Non-pigmented ciliary epithelial cell (primary cell): ENCODE results near the gene ZNF594.
"Not testable (repeated sequence)": the region's sequence is repeated elsewhere in the genome, so short reads cannot be mapped to it uniquely, and the experiment has no call there.

ENCODE experiments used
- DNase-seq: peaks from one replicate; pipeline ENCODE4 v3.0.0-alpha.2; 2010; ENCODE audit warnings: low read depth

The ZNF594 gene

DNA sequence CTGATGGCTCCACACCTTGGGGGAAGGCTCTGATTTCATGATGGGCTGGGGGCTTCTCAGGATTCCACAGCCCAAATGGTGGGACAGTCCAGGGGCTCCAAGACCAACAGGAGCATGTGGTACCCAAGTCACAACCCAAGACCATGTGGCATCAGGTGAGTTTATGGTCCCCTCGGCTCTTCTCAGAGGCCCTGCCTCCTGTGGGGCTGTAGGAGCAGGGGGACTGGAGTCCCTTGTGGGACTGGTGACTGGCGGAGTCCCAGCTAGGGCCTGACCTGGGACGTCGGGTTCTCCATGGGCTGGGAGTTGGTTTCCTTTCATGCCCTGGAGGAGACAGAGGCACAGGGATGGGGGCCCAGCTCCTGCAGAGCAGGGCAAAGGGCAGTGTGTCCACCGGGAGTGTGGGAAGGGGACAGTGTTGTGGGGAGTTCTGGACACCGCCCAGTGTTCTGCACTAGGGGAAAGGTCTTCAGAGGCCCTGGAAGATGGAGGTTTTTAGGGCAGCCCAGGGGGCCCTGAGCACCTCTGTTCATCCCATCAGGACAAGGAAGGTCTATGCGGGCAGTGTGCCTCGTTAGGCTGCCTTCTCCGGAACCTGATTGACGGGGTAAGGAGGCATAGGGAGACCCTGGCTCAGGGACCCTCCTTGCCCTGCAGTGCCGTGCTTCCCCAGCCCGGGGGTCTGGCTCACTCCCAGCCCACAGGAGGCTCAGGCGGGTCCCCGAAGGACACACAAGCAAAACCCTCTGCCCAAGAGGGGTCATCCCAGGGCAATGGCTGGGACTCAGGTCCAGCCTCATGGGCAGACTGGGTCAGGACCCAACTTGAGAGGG is 54.9 kb downstream of the ZNF594 start:
- DNase-seq, result not testable (repeated sequence)

DNA sequence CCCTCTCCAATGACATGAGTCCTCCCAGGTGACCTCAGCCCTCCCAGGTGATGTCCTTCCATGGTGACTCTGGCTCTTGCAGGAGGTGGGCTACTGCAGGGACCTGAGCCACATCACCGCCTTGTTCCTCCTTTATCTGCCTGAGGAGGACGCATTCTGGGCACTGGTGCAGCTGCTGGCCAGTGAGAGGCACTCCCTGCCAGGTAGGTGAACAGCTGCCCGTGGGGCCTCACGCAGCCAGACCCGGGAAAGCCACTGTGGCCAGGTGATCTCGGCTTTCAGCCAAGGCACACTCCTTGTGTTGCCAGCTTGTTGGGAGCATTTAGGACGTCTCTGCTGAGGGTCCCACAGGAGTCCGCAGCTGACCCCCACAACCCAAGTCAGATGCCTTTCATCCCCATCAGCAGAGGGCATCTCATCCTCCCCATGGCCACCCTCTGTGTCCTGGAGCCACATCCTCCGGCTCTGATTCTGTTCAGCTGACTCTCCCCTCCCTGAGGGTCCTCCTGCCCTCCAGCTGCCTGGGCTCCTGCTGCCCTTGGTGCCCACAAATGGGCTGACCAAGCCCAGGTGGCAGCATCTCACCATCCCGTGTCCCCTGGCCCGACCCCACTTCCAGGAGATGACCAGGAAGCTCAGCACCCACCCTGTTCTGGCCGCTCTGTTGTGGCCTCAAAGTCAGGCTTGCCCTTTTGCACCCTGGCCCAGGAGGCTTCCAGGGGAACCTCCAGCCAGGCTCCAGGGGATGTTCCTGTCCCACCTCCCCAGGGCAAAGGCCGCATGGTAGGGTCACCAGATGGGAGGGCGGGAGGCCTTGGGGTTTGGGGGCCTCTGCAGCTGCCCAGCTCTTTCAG is 55.7 kb downstream of the ZNF594 start:
- no peak for DNase-seq

DNA sequence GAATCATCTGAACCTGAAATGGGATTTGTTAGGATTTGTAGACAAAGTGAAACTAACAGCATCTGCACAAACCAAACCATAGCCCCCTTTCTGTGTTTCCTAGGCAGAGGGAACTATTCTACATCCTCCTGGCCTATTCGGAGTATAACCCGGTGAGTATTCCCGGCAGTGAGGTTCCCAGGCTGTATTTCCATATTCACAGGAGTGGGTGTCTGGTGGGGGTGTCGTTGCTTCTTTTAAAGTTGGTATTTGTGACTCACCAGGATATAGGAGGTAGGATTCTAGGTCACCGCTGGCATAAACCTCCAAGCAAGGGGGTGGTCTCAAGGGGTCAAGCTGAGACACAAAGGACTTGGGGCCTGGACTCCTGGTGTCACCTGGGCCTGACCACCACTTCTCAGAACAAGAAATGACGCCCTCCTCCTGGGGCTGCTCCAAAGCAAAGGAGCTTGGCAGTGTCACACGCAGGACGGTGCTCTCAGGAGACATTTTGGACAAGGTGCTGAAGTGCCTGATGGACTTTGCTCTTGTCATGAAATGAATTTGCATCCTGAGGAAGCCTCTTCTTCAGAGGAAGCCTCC is 56.4 kb downstream of the ZNF594 start:
- DNase-seq, result not testable (repeated sequence)

DNA sequence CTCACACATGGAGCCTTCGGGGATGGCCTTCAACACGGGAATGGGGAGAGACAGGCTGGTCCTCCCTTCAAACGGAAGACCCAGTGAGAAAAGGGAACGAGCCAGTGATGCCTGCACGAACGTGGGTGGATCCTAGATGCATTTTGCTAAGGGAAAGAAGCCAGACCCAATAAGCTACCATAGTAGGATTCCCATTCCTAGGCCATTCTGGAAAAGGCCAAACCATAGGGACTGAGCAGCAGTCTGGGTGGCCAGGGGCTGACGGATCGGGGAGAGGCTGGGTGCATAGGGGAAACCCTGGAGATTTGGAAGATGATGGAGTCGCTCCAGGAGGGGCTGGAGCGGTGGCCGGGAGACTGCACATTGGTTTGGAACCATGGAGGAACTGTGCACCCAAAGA is 57.1 kb downstream of the ZNF594 start:
- not testable (repeated sequence) for DNase-seq

DNA sequence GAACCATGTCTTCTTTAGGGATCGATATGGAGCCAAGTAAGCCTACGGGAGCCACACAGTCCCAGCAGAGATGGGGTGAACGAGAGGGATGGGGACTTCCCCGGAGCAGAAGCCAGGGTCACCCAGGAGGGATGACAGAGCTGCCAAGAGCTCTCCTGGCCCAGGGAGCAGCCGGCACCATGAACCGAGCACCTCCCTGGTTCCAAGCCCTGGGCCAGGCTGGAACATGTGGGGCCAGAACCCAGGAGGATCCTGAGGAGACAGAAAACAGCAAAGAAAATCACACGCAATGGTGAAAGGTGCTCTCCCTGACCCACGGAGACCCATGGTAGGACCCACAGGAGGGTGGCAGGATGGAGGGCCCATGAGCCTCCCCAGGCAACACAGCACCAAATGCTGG is 57.7 kb downstream of the ZNF594 start:
- not testable (repeated sequence) for DNase-seq

DNA sequence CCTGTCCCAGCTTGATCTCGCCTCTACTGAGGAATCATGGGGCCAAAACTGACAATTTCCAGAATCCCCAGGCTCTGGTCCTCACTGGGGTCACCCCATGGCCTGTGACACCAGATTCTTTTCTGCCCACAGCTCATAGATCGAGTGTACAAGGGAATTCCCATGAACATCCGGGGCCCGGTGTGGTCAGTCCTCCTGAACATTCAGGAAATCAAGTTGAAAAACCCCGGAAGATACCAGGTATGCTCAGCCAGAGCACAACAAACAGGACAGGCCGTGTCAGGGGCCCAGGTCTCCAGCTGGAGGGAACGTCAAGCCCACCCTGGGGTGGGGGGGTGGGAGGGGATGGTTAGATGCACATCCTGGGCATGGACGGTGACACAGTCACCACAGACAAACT is 58.4 kb downstream of the ZNF594 start:
- DNase-seq, result no peak

DNA sequence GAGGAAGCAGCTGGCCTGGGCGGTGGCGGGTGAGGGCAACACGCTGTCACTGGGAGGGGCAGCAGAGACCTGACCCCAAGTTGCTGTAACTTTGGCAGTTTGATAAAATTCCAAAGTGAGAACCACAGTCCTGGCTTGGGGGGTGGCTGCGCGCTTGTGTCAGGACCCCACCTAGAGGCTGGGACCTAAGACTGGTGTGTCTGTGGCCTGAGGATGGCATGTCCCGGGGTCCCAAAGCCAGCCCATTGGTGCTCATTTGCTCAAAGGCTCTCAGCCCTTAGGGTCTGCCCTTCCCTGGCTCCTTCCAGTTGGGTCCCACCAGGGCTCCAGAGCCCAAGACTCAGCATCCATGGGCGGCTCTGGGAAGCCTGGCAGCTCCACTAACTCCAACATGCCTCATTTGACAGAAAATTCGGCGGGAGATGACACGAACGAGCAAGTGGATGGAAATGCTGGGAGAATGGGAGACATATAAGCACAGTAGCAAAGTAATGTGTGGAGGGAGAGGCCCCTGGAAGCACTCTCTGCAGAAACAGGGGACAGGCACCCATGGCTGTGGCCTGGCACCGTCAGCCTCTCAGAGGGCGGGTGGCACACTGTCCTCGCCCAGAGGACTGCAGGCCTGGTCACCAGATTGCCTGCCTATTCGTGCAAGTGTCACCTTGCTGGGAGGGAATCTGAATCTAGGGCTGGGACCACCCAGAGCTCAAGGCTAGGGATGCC is 59.0 kb downstream of the ZNF594 start:
- not testable (repeated sequence) for DNase-seq

DNA sequence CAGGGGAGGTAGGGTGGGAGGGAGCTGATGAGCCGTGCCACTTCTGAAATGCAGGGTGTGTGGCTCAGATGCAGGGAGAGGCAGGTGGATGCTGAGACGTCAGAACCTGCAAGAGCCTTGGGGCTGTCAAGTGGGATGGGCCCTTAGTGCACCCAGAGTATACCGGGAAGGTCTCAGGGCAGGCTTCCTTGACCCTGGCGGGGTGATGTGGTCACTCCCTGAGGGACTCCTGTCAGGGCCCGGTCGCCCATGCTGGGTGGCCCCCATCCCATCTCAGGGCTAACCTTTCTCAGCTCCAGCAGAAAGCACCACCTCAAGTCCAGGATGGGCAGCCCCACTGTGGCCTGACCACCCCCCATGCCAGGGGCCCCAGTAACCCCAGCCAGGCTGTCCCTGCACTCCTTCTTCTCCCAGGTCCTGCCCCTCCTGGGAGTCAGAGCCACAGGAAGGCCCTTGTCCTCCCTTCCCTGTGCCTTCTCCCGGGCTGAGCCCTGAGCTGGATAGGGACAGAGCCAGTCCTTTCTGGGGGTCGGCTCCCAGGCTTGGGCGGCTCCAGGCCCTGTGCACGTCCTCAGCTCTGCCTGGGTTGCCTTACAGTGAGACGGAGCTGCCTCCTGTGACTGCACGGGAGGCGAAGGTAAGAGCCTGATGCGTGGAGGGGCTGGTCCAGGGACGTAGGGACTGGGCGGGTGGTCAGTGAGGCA is 59.7 kb downstream of the ZNF594 start:
- DNase-seq, result not testable (repeated sequence)

DNA sequence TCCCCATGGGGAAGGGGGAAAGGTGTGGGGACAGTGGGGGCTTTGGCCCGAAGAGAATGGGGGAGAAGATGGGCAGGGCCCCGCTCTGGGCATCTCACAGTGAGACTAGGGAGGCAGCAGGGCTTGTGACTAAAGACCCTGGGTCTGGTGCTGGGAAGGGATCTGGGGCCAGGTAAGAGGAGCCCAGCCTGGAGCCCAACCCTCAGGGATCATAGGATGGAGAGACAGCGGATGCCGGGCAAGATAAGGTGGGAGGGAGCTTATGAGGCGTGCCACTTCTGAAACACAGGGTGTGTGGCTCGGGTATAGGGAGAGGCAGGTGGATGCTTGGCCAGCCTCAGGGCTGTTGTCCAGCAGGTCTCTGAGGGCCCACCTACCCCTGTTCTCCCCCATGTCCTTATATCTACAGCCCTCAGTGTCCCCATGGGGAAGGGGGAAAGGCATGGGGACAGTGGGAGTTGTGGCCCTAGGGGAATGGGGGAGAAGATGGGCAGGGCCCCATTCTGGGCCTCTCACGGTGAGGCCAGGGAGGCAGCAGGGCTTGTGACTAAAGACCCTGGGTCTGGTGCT is 60.4 kb downstream of the ZNF594 start:
- no peak for DNase-seq

DNA sequence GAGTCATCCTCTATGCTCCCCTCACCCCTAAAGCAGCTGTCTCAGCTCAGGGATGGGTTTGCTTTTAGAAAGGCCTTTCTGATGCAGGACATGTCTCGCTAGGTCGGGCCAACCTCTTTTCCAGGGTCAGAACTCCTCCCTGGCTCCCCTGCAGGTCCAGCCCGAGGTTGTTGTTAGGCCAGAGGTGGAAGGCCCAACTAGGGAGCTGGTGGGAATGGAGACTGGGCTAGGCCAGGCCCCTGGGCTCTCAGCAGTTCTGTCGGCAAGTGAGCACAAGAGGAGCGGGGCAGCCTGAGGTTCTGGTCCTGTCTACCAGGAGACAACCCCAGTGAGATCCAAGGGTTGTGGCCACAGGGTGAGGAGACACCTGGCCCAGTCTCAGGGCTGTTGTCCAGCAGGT is 61.0 kb downstream of the ZNF594 start:
- not testable (repeated sequence) for DNase-seq

DNA sequence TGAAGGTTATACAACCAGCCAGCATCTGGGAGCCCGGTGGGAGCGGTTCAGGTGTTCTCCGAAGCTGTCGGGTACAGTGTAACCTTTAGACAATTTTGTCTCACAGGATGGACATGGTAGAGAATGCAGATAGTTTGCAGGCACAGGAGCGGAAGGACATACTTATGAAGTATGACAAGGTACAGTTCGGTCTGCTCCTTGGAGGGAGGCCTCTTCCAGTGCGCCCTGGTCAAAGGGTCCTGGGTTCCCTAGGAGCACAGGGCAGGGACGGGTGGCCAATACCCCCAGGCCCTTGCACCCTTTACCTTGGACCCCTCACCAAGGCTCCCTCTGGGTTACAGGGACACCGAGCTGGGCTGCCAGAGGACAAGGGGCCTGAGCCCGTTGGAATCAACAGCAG is 61.4 kb downstream of the ZNF594 start:
- not testable (repeated sequence) for DNase-seq

DNA sequence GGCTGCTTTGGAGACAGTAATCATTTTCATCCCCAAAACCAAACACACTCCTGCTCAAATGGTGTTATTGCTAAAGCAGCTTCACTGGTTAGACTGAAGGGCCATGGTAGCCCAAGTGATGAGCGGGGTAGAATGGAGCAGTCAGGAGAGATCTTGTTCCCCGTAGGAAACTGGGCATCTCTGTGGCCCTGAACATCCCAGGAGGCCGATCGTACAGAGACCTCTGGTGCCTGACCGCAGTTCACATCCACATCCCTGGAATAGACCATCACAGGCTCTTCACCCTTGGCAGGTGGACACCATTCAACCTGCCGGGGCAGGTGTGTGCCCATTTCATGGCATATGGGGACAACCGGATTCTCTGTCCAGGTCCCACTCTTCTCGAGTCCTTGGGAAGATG is 61.9 kb downstream of the ZNF594 start:
- not testable (repeated sequence) for DNase-seq
